Naive thymus-derived CD4-positive, alpha-beta T cell (primary cell): ENCODE results near the gene NTM. TPM values are rescaled to one million over a fixed set of nuclear protein-coding genes. Genes with fewer than 3 reads are reported as not detected.

Source experiments
- ATAC-seq: fragments of 150-1000 bp; cut with Tn5 transposase; 2 replicates; pipeline ENCODE4 v1.10.0; 2021; ENCODE audit warnings: mild to moderate bottlenecking, moderate library complexity
- CTCF ChIA-PET: fragments of 350-600 bp; sonication (Branson Sonifier 250); formaldehyde crosslinking; loops from one replicate; lab custom pipeline; 2021; ENCODE audit warnings: antibody characterized with exemption; lab: Charles Lee
- POLR2A ChIA-PET: fragments of 350-600 bp; sonication (Branson Sonifier 250); formaldehyde crosslinking; loops from one replicate; lab custom pipeline; 2021; ENCODE audit warnings: antibody characterized with exemption, inconsistent platforms; lab: Charles Lee
- DNase-seq, 9 donors: peaks; one replicate each; pipeline versions ENCODE4 v3.0.0 to v3.0.0-alpha.2; 2020 to 2022; ENCODE audit warnings: mixed read lengths in 1 of 9
- H3K27ac ChIP-seq: one replicate; pipeline ENCODE4 v1.7.0; 2013; ENCODE audit warnings: mild to moderate bottlenecking, low read depth, low read length, moderate library complexity
- H3K27me3 ChIP-seq, 2 donors: one replicate each; pipeline ENCODE4 v1.7.0; 2013; ENCODE audit warnings: low read length in 2 of 2, mild to moderate bottlenecking in 2 of 2, moderate library complexity in 2 of 2; ENCODE audit not compliant: control insufficient read depth in 2 of 2, insufficient read depth in 2 of 2
- H3K36me3 ChIP-seq, 3 experiments: 1 replicate in 2 of 3; 2 replicates in 1 of 3; pipeline ENCODE4 v1.7.0; 2013; ENCODE audit warnings: low read length in 3 of 3, mild to moderate bottlenecking in 3 of 3, moderate library complexity in 1 of 3; ENCODE audit not compliant: insufficient read depth in 3 of 3, control insufficient read depth in 2 of 3
- H3K4me1 ChIP-seq, 2 donors: one replicate each; pipeline ENCODE4 v1.7.0; 2013; ENCODE audit warnings: low read length in 2 of 2, mild to moderate bottlenecking in 2 of 2, moderate library complexity in 1 of 2; ENCODE audit not compliant: control insufficient read depth in 2 of 2, insufficient read depth in 2 of 2
- H3K4me3 ChIP-seq: 2 replicates; pipeline ENCODE4 v1.7.0; 2013; ENCODE audit warnings: mild to moderate bottlenecking, low read length
- H3K9me3 ChIP-seq, 3 experiments: 1 replicate in 2 of 3; 2 replicates in 1 of 3; pipeline ENCODE4 v1.7.0; 2013; ENCODE audit warnings: low read length in 3 of 3; ENCODE audit not compliant: control insufficient read depth in 2 of 3
- H3K27ac Mint-ChIP-seq, 9 donors: one replicate each; pipeline ENCODE4 v1.8.0; 2020 to 2022; ENCODE audit warnings: mixed read lengths in 9 of 9, mild to moderate bottlenecking in 8 of 9, moderate library complexity in 5 of 9, inconsistent platforms in 2 of 9
- H3K27me3 Mint-ChIP-seq, 5 donors: one replicate each; pipeline ENCODE4 v1.8.0; 2021 to 2022; ENCODE audit warnings: mixed read lengths in 5 of 5, mild to moderate bottlenecking in 1 of 5
- H3K36me3 Mint-ChIP-seq, 5 donors: one replicate each; pipeline ENCODE4 v1.8.0; 2020 to 2022; ENCODE audit warnings: mixed read lengths in 5 of 5, mild to moderate bottlenecking in 3 of 5, inconsistent platforms in 1 of 5
- H3K4me1 Mint-ChIP-seq, 7 donors: one replicate each; pipeline ENCODE4 v1.8.0; 2020 to 2022; ENCODE audit warnings: mixed read lengths in 7 of 7, mild to moderate bottlenecking in 3 of 7, inconsistent platforms in 1 of 7
- H3K4me3 Mint-ChIP-seq, 10 donors: one replicate each; pipeline ENCODE4 v1.8.0; 2020 to 2022; ENCODE audit warnings: mild to moderate bottlenecking in 10 of 10, mixed read lengths in 10 of 10, moderate library complexity in 6 of 10, inconsistent platforms in 2 of 10
- H3K9me3 Mint-ChIP-seq, 11 donors: one replicate each; pipeline ENCODE4 v1.8.0; 2020 to 2022; ENCODE audit warnings: mixed read lengths in 11 of 11, mild to moderate bottlenecking in 4 of 11, inconsistent platforms in 1 of 11, moderate library complexity in 1 of 11
- intact Hi-C, 2 donors: fragments of 100-400 bp; cut with micrococcal nuclease; formaldehyde crosslinking; loops; one replicate each; pipeline ENCODE4 v1.15.1; 2023
- polyA plus RNA-seq, 2 donors: library from polyadenylated mRNA; unstranded; fragments of 300-500 nt; fragmentation: Illumina TruSeq; gene quantifications; one replicate each; pipeline ENCODE4 v1.2.3, GENCODE V29; 2021
- total RNA-seq, 6 experiments: library from RNA in 5 of 6; stranded (reverse) in 5 of 6; gene quantifications; 1 replicate in 5 of 6; 2 replicates in 1 of 6; pipeline ENCODE4 v1.2.3 and lab custom pipeline; 2021 to 2026

NTM gene
- total and polyA plus RNA-seq, 7 experiments from 2014 or later: not detected

DNA sequence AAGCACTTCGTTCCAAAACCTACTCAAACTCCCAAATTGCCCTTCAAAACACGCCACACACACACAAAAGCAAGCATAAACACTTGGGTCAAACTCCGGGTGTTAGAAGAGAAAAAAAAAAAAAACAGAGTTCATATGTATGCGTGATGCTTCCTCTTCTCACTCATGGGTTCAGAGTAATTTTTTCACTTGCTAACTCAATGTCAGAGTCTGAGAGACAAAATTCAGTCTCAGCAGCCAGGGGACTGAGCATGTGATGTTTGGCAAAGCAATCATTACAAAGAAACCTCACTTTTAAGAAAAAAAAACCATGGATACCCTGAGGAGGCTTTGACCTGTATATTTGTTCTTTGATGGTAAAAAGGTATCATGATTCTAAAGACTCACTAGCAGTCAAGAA lies 461.7 kb downstream of the NTM start:
- Histone ChIP-seq H3K27me3 (no peaks in the 10 kb centered on the region), H3K4me1 (no peaks in the 10 kb centered on the region), H3K9me3 (no peaks in the 10 kb centered on the region), H3K27ac (no peak overlapping the region), H3K36me3 (no peaks in the 10 kb centered on the region), H3K4me3 (no peak overlapping the region)
- Mint-ChIP-seq H3K27me3 (peaks cover 0 to 4% (median 0%) of the 10 kb centered on the region in 5 donors), H3K4me3 (no peak overlapping the region), H3K27ac (no peak overlapping the region), H3K36me3 (no peaks in the 10 kb centered on the region), H3K9me3 (peaks cover 0 to 12% (median 2%) of the 10 kb centered on the region in 11 donors), H3K4me1 (no peaks in the 10 kb centered on the region)
- ATAC-seq (no peak), DNase-seq (no peak)
- intact Hi-C loops: no loop called here
- ChIA-PET CTCF (no interaction called here), POLR2A (no interaction called here)

- ATAC-seq (peak; percentile 54), DNase-seq (no peak)
- Mint-ChIP-seq H3K4me1 (no peaks in the 10 kb centered on the region), H3K36me3 (no peaks in the 10 kb centered on the region), H3K9me3 (peaks cover 0 to 14% (median 2%) of the 10 kb centered on the region in 11 donors), H3K27me3 (peaks cover 0 to 4% (median 0%) of the 10 kb centered on the region in 5 donors), H3K27ac (no peak overlapping the region), H3K4me3 (no peak overlapping the region)
- CTCF ChIA-PET: no interaction called here
- intact Hi-C loops: no loop called here
- Histone ChIP-seq H3K9me3 (no peaks in the 10 kb centered on the region), H3K36me3 (no peaks in the 10 kb centered on the region), H3K4me1 (no peaks in the 10 kb centered on the region), H3K4me3 (no peak overlapping the region), H3K27ac (no peak overlapping the region), H3K27me3 (no peaks in the 10 kb centered on the region)
- POLR2A ChIA-PET: no interaction called here
Observed at GRCh38 chr11:131833366-131833765, 463.0 kb downstream of the NTM start.

GRCh38 chr11:131837562-131837961 lies 467.1 kb downstream of the NTM start:
- DNase-seq (no peak), ATAC-seq (no peak)
- Mint-ChIP-seq H3K4me3 (no peak overlapping the region), H3K27me3 (peaks cover 0 to 20% (median 0%) of the 10 kb centered on the region in 5 donors), H3K27ac (no peak overlapping the region), H3K4me1 (peaks cover 0 to 2% (median 0%) of the 10 kb centered on the region in 7 donors), H3K36me3 (peaks cover 0 to 4% (median 0%) of the 10 kb centered on the region in 5 donors), H3K9me3 (peaks cover 0 to 23% (median 5%) of the 10 kb centered on the region in 11 donors)
- Histone ChIP-seq H3K4me1 (no peaks in the 10 kb centered on the region), H3K27ac (no peak overlapping the region), H3K36me3 (no peaks in the 10 kb centered on the region), H3K4me3 (no peak overlapping the region), H3K9me3 (no peaks in the 10 kb centered on the region), H3K27me3 (peaks cover 0 to 3% of the 10 kb centered on the region in 2 donors)
- POLR2A ChIA-PET: no interaction called here
- CTCF ChIA-PET: no interaction called here
- intact Hi-C loops: no loop called here

DNA sequence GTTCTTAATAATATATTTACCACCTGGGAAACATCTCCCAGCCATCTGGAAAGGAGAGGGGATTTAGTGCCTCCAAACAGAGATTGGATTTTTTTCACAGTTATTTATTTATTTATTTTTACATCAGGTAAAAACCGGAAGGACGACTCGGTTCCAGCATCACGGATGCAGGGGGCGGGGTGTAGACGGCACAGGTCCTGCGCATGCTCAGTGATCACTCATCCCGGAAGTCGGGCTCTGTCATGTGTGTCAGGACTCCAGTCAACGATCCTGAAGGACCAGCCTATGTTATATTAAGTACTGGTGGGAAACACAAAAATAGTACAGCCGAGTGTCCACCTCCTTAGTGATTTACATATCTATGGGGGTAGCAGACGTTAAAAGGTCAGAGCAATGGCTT lies 467.6 kb downstream of the NTM start:
- Histone ChIP-seq H3K27ac (no peak overlapping the region), H3K36me3 (no peaks in the 10 kb centered on the region), H3K4me1 (no peaks in the 10 kb centered on the region), H3K27me3 (peaks cover 0 to 3% of the 10 kb centered on the region in 2 donors), H3K9me3 (no peaks in the 10 kb centered on the region), H3K4me3 (no peak overlapping the region)
- H3K4me3 Mint-ChIP-seq: no peak overlapping the region
- H3K36me3 Mint-ChIP-seq: peaks cover 0 to 4% (median 0%) of the 10 kb centered on the region in 5 donors
- no peak for ATAC-seq
- no peak overlapping the region for H3K27ac Mint-ChIP-seq
- intact Hi-C loops: no loop called here
- no peak for DNase-seq
- H3K9me3 Mint-ChIP-seq: peaks cover 0 to 23% (median 5%) of the 10 kb centered on the region in 11 donors
- ChIA-PET CTCF (no interaction called here), POLR2A (no interaction called here)
- H3K4me1 Mint-ChIP-seq: peaks cover 0 to 2% (median 0%) of the 10 kb centered on the region in 7 donors
- peaks cover 0 to 20% (median 0%) of the 10 kb centered on the region in 5 donors for H3K27me3 Mint-ChIP-seq

DNA sequence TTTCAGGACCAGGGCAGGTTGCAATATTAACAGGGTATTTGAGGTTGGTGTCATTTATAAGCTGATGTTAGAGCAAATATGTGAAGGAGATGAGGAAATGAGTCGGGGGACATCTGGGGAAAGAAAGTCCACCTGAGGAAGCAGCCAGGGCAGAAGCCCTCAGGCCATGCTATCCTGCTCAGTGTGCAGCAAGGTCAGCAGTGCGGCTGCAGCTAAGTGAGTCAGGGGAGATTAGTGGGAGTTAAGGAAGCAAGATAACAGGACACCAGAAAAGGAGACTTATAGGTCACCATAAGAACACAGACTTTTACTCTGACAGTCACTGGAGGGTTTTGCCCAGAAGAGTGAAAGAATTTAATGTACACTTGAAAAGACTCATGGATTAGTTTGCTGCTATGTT lies 468.9 kb downstream of the NTM start:
- H3K27ac ChIP-seq: no peak overlapping the region
- peaks cover 0 to 3% of the 10 kb centered on the region in 2 donors for H3K27me3 ChIP-seq
- Mint-ChIP-seq H3K27ac (no peak overlapping the region), H3K4me3 (no peak overlapping the region), H3K27me3 (peaks cover 0 to 20% (median 0%) of the 10 kb centered on the region in 5 donors), H3K9me3 (peaks cover 0 to 19% (median 5%) of the 10 kb centered on the region in 11 donors), H3K4me1 (peaks cover 0 to 2% (median 0%) of the 10 kb centered on the region in 7 donors), H3K36me3 (peaks cover 0 to 4% (median 0%) of the 10 kb centered on the region in 5 donors)
- no peak overlapping the region for H3K4me3 ChIP-seq
- intact Hi-C loops: no loop called here
- no peaks in the 10 kb centered on the region for H3K9me3 ChIP-seq
- no peaks in the 10 kb centered on the region for H3K36me3 ChIP-seq
- CTCF ChIA-PET: no interaction called here
- ATAC-seq: no peak
- H3K4me1 ChIP-seq: no peaks in the 10 kb centered on the region
- POLR2A ChIA-PET: no interaction called here
- DNase-seq: no peak

DNA sequence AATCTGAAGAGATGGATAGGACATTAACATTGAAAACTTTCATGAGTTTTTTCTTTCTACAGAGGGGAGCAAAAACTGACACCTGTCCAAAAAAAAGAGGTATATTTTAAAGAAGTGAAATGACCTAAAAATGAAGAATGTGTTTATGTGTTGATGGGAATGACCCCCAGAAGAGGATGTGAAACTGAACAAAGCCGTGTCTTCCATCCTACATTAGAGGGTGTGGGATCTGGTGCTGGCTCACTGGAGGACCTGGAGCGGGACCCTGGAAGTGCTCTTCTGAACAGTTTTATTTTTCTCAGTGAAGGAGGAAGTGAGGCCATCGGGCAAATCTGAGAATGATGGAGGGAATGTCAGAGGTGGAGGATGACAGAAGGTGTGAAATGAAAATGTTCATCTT lies 470.1 kb downstream of the NTM start:
- peaks cover 0 to 16% (median 5%) of the 10 kb centered on the region in 11 donors for H3K9me3 Mint-ChIP-seq
- intact Hi-C loops: no loop called here
- Histone ChIP-seq H3K9me3 (no peaks in the 10 kb centered on the region), H3K36me3 (no peaks in the 10 kb centered on the region), H3K27me3 (peaks cover 0 to 3% of the 10 kb centered on the region in 2 donors), H3K4me1 (no peaks in the 10 kb centered on the region), H3K27ac (no peak overlapping the region), H3K4me3 (no peak overlapping the region)
- no peak overlapping the region for H3K4me3 Mint-ChIP-seq
- ChIA-PET CTCF (no interaction called here), POLR2A (no interaction called here)
- H3K27me3 Mint-ChIP-seq: peaks cover 0 to 24% (median 0%) of the 10 kb centered on the region in 5 donors
- peaks cover 0 to 2% (median 0%) of the 10 kb centered on the region in 7 donors for H3K4me1 Mint-ChIP-seq
- peak overlapping the region in 1 of 9 donors; percentile 9 for H3K27ac Mint-ChIP-seq
- ATAC-seq (no peak), DNase-seq (no peak)
- peaks cover 0 to 4% (median 0%) of the 10 kb centered on the region in 5 donors for H3K36me3 Mint-ChIP-seq

DNA sequence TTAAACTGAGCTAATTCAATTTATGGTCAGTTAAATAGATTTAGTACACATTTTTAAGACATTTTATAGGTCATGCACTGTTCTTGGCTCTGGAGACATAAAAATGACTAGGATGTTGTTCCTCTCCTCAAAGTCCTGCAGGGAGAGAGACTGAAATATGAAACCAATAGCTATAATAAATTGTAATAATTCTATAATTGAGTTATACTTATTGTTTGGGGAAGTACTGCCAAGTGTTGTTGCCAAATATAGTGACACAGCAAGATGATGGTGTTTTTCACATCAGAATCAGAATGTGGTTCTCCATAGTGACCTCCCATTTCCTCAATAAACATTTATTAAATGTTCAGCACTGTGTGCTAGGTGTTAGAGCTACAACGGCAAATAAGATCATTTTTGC lies 470.6 kb downstream of the NTM start:
- no peak overlapping the region for H3K27ac Mint-ChIP-seq
- Histone ChIP-seq H3K9me3 (no peaks in the 10 kb centered on the region), H3K27ac (no peak overlapping the region), H3K4me3 (no peak overlapping the region), H3K4me1 (no peaks in the 10 kb centered on the region), H3K27me3 (peaks cover 0 to 3% of the 10 kb centered on the region in 2 donors), H3K36me3 (no peaks in the 10 kb centered on the region)
- DNase-seq: no peak
- ATAC-seq: peak; percentile 68
- H3K4me1 Mint-ChIP-seq: peaks cover 0 to 2% (median 0%) of the 10 kb centered on the region in 7 donors
- CTCF ChIA-PET: no interaction called here
- peaks cover 0 to 16% (median 5%) of the 10 kb centered on the region in 11 donors for H3K9me3 Mint-ChIP-seq
- peaks cover 0 to 4% (median 0%) of the 10 kb centered on the region in 5 donors for H3K36me3 Mint-ChIP-seq
- POLR2A ChIA-PET: no interaction called here
- intact Hi-C loops: no loop called here
- H3K27me3 Mint-ChIP-seq: peaks cover 0 to 24% (median 0%) of the 10 kb centered on the region in 5 donors
- no peak overlapping the region for H3K4me3 Mint-ChIP-seq
